GM19351 (cell line): Measurements from ENCODE around the gene SKIDA1.

Source experiments
- ATAC-seq: cut with Tn5 transposase; IDR thresholded peaks from one replicate; pipeline ENCODE4 v1.9.1; 2021; ENCODE audit warnings: mild to moderate bottlenecking, moderate library complexity; ENCODE audit not compliant: unreplicated experiment

Gene SKIDA1

DNA sequence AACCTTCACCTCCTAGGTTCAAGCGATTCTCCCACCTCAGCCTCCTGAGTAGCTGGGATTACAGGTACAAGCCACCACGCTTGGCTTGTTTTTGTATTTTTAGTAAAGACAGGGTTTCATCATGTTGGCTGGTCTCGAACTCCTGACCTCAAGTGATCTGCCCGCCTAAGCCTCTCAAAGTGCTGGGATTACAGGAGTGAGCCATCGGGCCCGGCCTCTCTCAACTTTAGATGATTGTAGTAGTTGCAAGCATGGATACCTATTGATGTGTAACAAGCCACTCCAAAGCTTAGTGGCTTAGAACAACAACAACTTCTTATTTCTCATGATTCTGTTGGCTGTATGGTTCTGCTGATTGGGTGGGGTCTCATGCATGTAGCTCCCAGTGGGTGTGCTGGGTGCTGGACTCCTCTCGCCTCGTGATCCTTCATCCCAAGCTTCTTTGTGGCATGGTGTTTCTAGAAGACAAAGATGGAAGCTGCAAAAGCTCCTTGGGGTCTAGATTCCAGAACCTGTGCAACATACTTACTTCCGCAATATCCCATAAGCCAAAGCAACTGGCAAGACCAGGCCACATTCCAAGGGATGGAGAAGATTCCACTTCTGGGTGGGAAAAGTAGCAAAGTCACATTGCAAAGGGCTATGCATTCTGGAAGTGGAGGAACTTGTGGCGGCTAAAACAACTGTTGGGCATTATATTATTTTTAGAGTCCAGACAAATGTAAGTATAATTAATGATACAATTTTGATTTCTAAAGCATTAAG lies 37.9 kb downstream of the SKIDA1 start:
- ATAC-seq, result no peak

DNA sequence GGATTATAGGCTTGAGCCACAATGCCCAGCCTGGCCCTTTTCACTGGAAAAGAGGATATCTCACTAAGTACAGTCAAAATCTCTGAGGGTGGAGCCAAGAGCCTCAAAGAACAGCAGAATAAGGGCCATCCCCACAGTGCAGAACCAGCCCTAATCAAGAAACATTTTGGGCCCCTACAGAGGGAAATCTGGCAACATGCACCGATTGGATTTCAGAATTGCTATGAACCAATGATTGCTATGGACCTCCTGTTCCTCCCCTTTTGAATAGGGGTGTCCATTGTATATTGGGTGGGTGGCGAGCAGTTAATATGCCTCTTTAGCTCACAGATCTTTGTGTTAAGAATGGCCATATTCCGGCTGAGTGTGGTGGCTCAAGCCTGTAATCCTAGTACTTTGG lies 42.7 kb downstream of the SKIDA1 start:
- ATAC-seq, result no peak

DNA sequence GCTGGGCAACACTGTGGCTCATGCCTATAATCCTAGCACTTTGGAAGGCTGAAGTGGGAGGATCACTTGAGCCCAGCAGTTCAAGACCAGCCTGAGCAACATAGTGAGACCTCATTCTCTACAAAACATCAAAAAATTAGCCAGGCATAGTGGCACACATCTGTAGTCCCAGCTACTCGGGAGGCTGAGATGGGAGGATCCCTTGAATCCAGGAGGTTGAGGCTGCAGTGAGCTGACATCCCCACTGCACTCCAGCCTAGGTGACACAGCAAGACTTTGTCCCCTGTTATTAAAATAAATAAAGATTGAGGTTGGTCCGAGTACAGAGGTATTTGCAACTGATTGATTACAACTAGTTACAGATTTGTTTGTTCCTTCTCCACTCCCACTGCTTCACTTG lies 44.1 kb downstream of the SKIDA1 start:
- ATAC-seq, result no peak

DNA sequence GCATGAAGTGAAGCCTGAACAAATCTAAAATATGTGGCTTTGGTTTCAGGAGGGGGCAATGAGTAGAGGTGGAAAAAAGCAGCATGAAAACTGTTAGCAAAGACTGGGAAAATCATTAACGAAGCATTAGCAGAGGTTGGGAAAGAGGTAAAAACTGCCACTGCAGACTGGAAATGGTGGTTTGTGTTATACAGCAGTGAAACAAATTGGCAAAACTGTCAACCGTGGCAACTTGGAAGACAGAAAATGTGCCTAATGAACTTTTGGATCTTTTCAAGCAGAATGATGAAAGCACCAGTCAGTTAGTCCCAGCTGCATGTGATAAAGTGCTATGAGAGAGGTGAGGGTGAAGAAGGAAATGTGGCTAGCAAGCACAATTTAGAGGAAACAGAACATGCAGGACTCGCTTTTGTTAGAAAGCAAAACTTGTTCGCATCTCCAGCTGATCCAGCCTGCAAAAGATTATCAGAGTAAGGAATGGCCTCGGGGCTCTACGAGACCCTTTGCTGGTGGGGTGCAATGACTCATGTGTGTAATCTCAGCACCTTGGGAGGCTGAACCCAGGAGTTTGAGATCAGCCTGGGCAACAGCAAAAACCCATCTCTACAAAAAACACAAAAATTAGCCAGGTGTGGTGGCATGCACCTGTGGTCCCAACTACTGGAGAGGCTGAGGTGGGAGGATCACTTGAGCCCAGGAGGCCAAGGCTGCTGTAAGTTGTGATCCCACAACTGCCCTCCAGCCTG lies 45.7 kb downstream of the SKIDA1 start:
- ATAC-seq, result no peak

GRCh38 chr10:21475393-21475792 lies 50.1 kb downstream of the SKIDA1 start:
- ATAC-seq, result no peak

DNA sequence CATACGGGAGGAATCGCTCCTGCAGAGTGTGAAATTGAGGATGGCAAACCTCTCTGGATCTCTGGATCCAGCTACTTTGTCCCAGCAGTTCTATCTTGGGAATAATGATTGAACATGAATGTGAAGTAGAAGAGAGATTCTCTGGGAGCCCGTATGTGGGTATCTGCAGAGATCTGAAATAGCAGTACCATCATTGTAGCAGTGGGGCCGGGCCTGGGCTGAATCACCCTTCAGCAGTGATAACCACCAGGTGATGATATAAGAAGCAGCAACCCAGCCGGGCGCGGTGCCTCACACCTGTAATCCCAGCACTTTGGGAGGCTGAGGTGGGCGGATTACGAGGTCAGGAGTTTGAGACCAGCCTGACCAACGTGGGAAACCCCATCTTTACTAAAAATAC lies 51.9 kb downstream of the SKIDA1 start:
- ATAC-seq, result no peak

DNA sequence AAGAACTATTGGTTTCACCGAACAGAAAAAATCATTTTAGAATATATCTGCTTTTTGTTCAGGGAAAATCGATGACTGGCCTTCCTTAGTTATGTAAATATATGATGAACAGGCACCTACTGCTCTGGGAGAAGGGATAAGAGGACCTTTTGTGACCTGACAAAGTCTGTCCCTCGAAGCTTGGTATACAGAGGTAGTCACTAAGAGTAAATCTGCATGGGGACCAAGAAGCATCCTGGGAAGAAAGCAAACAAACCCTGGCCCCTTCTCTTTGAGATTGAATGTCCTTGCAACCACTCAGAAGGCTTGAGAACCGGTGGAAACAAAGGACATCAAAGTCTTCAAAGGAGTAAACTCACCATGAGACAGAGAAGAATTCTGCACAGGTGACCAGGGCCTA lies 52.3 kb downstream of the SKIDA1 start:
- ATAC-seq, result no peak

DNA sequence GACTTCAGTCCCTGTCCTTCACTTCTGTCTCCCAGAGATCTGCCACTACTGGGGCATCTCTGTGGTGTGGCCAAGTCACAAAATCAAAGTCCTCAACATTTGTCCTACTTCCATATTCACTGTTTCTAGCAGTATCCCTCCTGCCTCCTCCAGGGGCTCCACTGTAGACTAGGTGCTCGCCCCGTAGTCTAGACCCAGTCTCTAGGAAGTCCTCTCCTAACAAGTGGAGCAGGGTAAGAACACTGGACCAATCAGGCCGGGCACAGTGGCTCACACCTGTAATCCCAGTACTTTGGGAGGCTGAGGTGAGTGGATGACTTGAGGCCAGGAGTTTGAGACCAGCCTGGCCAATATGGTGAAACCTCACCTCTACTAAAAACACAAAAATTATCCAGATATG lies 57.4 kb downstream of the SKIDA1 start:
- no peak for ATAC-seq

DNA sequence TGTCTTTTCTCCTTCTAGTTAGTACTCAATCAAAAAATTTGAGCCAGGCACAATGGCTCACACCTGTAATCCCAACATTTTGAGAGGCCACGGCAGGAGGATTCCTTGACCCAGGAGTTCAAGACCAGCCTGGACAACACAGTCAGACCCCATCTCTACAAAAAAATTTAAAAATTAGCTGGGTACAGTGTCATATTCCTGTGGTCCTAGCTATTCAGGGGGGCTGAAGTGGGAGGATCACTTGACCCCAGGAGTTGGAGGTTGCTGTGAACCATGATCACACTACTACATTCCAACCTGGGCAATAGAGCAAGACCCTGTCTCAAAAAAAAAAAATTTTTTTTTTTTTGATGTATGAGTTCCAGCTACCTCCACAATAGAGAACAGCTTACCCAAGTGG lies 57.8 kb downstream of the SKIDA1 start:
- no peak for ATAC-seq

GRCh38 chr10:21464134-21464533 lies 61.3 kb downstream of the SKIDA1 start:
- ATAC-seq, result no peak
